ENCODE data around the gene ERMN.

ERMN gene

DNA sequence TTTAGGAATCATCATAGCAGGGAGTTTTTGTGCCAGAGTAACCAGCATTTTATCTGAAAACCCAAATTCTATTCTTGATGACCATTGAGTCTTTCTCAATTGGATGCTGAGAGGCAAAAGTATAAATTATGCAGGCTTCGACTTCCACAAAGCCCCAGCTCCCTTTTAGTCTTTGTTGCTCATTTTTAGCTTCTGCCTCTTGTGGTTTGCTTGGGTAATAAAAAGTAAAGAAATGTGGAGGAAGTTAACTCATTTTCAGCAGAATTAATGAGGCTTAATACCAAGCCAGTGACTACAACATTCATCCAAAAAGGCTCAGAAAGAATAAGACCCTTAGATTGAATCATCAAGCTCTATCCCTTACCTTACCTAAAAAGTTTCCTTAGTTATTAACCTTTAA lies 18.6 kb downstream of the ERMN start:
- TF ChIP-seq, protein P1, sequence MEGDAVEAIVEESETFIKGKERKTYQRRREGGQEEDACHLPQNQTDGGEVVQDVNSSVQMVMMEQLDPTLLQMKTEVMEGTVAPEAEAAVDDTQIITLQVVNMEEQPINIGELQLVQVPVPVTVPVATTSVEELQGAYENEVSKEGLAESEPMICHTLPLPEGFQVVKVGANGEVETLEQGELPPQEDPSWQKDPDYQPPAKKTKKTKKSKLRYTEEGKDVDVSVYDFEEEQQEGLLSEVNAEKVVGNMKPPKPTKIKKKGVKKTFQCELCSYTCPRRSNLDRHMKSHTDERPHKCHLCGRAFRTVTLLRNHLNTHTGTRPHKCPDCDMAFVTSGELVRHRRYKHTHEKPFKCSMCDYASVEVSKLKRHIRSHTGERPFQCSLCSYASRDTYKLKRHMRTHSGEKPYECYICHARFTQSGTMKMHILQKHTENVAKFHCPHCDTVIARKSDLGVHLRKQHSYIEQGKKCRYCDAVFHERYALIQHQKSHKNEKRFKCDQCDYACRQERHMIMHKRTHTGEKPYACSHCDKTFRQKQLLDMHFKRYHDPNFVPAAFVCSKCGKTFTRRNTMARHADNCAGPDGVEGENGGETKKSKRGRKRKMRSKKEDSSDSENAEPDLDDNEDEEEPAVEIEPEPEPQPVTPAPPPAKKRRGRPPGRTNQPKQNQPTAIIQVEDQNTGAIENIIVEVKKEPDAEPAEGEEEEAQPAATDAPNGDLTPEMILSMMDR (IDR thresholded peaks at IDR 0.05; ENCODE audit: low read depth, low read length) = no peak
- no peak for DNase-seq (ENCODE audit: extremely low read depth, low read depth)

- no peak for DNase-seq (ENCODE audit: extremely low read depth, low read depth)
- TF ChIP-seq, protein P1 (IDR thresholded peaks at IDR 0.05; ENCODE audit: low read depth, low read length) = no peak
Observed at GRCh38 chr2:157305723-157306110, 19.9 kb downstream of the ERMN start.

GRCh38 chr2:157304811-157305722 lies 20.6 kb downstream of the ERMN start:
- TF ChIP-seq, protein P1 (IDR thresholded peaks at IDR 0.05; ENCODE audit: low read depth, low read length) = no peak
- DNase-seq (ENCODE audit: extremely low read depth, low read depth) = no peak

GRCh38 chr2:157303612-157304011 lies 22.0 kb downstream of the ERMN start:
- TF ChIP-seq, protein P1 (IDR thresholded peaks at IDR 0.05; ENCODE audit: low read depth, low read length) = no peak
- DNase-seq (ENCODE audit: extremely low read depth, low read depth) = no peak

DNA sequence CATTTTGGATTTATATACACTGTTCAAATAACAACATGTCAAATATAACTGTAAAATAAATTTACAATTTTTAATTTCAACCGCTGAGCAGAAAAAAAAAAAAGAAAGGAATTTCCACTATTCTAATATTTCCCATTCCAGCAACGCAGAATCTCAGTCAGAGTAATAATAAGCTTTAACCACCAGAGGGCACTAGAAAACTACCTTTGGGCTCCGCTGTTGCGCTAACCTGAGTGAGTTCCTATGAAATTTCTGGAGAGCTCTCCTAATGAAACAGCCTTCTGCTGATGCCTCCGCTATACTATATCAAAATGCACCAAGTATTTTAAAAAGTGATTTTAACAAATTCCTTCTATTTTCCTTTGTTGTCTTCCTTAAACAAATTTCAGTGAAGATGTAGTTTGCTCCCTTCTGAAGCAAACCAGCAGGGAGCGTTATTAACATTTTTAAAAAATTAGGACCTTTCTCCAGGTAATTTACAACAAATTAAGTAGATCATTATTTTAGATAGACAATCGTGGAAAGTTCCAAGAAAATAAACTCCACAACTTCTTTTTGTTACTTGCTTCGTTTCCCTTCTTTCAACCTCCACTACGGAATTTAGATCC lies 23.0 kb downstream of the ERMN start:
- DNase-seq (ENCODE audit: extremely low read depth, low read depth) = peak; percentile 15
- TF ChIP-seq, protein P1 (IDR thresholded peaks at IDR 0.05; ENCODE audit: low read depth, low read length) = peak; percentile 64

DNA sequence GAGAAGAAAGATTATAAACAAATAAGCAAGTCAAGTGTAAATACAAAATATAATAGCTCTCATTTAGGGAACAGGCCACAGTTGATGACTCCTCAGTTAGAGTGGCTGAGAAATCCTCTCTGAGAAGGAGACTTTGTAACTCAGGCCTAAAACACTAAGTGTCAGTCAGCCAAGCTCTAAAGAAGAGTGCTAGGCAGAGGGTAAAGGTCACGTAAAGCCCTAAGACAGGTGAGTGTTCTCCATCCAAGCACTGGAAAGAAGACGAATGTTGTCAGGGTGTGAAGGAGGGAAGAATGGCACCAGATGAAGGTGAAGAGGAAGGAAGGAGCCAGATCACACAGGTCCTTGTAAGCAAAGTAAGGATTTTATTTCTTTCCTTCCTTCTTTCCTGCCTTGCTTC lies 24.3 kb downstream of the ERMN start:
- no peak for DNase-seq (ENCODE audit: extremely low read depth, low read depth)
- TF ChIP-seq, protein P1 (IDR thresholded peaks at IDR 0.05; ENCODE audit: low read depth, low read length) = no peak

GRCh38 chr2:157296958-157297357 lies 28.7 kb downstream of the ERMN start:
- TF ChIP-seq, protein P1 (IDR thresholded peaks at IDR 0.05; ENCODE audit: low read depth, low read length) = no peak
- DNase-seq (ENCODE audit: extremely low read depth, low read depth) = no peak
